Skeletal muscle tissue (tissue), 4 donors: ENCODE data around the gene TWNK. TPM values are rescaled to one million over a fixed set of nuclear protein-coding genes. Genes with fewer than 3 reads are reported as not detected.
"Not testable (repeated sequence)": the region's sequence is repeated elsewhere in the genome, so short reads cannot be mapped to it uniquely, and the experiment has no call there.

Source experiments
- H3K27ac ChIP-seq: one replicate; pipeline ENCODE4 v1.7.0; 2013; ENCODE audit warnings: mild to moderate bottlenecking, low read depth, low read length, inconsistent platforms
- H3K27me3 ChIP-seq, 3 donors: one replicate each; pipeline ENCODE4 v1.7.0; 2013; ENCODE audit warnings: low read length in 3 of 3; ENCODE audit not compliant: control insufficient read depth in 3 of 3, insufficient read depth in 3 of 3
- H3K36me3 ChIP-seq, 3 donors: one replicate each; pipeline ENCODE4 v1.7.0; 2013; ENCODE audit warnings: low read length in 3 of 3; ENCODE audit not compliant: control insufficient read depth in 3 of 3, insufficient read depth in 3 of 3
- H3K4me1 ChIP-seq, 3 donors: one replicate each; pipeline ENCODE4 v1.7.0; 2013; ENCODE audit warnings: low read length in 3 of 3, mild to moderate bottlenecking in 3 of 3; ENCODE audit not compliant: control insufficient read depth in 3 of 3, insufficient read depth in 3 of 3
- H3K4me3 ChIP-seq, 3 donors: one replicate each; pipeline ENCODE4 v1.7.0; 2013; ENCODE audit warnings: low read length in 3 of 3
- H3K9ac ChIP-seq, 3 donors: one replicate each; pipeline ENCODE4 v1.7.0; 2013; ENCODE audit warnings: low read length in 3 of 3, mild to moderate bottlenecking in 3 of 3, moderate library complexity in 2 of 3, low read depth in 1 of 3
- H3K9me3 ChIP-seq, 3 donors: one replicate each; pipeline ENCODE4 v1.7.0; 2013; ENCODE audit warnings: low read length in 3 of 3; ENCODE audit not compliant: control insufficient read depth in 3 of 3
- total RNA-seq: library from RNA; depleted of rRNA; stranded (reverse); fragments of >200 nt; gene quantifications from one replicate; pipeline ENCODE4 v1.2.3, GENCODE V29; 2014
- donor health status: Osteomylitis.

The TWNK gene
- total RNA-seq, 1 donor from 2014 or later = 4.2 TPM

DNA sequence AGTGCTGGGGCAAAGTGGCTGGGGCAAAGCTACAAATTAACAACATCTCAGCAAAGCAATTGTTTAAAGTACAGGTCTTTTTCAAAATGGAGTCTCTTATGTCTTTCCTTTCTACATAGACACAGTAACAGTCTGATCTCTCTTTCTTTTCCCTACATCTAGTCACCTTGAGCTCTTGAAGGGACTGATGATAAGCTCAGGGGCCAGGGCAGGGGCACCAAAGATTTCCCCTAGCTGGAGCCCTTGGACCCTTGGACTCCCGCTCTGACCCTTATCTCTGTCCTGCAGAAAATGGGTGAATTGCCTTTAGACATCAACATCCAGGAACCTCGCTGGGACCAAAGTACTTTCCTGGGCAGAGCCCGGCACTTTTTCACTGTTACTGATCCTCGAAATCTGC is 47.1 kb downstream of the TWNK start:
- not testable (repeated sequence) for H3K9me3 ChIP-seq, H3K27ac ChIP-seq, H3K9ac ChIP-seq, H3K27me3 ChIP-seq, H3K4me3 ChIP-seq
- Histone ChIP-seq H3K4me1 (peaks cover 23 to 32% (median 29%) of the 10 kb centered on the region in 3 donors), H3K36me3 (peaks cover 30 to 41% (median 32%) of the 10 kb centered on the region in 3 donors)

DNA sequence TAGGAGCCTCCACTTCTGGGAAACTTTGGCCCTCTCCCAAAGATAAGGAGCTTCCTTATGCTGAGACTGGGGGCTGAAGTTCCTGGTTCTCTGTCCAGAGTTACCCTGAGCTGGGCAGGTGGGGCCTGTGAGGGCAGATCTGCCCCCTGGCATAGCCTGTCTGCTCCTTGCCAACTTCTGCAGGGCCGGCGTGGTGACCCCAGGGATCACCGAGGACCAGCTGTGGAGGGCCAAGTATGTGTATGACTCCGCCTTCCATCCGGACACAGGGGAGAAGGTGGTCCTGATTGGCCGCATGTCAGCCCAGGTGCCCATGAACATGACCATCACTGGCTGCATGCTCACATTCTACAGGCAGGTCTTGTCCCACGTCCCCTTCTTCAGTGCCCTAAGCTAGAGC is 48.0 kb downstream of the TWNK start:
- no peaks in the 10 kb centered on the region for H3K9me3 ChIP-seq
- no peak overlapping the region for H3K4me3 ChIP-seq
- H3K9ac ChIP-seq = no peak overlapping the region
- no peaks in the 10 kb centered on the region for H3K27me3 ChIP-seq
- peaks cover 19 to 29% (median 26%) of the 10 kb centered on the region in 3 donors for H3K4me1 ChIP-seq
- peaks cover 32 to 49% (median 33%) of the 10 kb centered on the region in 3 donors for H3K36me3 ChIP-seq
- H3K27ac ChIP-seq = no peak overlapping the region

DNA sequence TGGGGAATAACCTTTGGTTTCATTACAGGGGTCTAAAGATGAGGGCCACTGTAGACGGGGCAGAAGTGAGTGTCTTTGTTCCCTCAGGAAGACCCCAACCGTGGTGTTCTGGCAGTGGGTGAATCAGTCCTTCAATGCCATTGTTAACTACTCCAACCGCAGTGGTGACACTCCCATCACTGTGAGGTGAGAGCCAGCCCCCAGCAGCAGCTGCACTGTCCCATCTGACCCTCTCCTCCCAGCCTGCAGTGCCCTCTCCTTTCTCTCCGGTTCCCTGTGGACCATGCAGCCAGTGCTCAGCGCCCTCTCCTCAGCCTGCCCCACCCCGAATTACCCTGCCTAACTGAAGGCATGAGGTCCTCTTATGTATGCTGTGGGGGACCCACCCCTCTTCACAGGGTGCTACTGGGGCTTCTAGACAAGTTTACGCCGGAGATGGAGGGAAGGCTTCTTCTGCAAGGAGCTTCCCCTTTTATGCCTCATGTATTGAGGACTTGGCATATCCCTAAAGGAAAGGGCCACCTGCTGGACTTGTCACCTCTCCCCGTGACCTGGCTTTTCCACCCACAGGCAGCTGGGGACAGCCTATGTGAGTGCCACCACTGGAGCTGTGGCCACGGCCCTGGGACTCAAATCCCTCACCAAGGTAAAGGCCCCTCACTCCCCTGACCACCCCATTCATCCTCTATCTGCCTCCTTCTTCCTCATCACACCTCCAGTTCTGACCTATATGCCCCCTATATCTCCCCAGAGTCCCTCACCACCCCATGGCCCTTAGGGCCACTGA is 48.8 kb downstream of the TWNK start:
- Histone ChIP-seq H3K9me3 (no peaks in the 10 kb centered on the region), H3K9ac (no peak overlapping the region)

DNA sequence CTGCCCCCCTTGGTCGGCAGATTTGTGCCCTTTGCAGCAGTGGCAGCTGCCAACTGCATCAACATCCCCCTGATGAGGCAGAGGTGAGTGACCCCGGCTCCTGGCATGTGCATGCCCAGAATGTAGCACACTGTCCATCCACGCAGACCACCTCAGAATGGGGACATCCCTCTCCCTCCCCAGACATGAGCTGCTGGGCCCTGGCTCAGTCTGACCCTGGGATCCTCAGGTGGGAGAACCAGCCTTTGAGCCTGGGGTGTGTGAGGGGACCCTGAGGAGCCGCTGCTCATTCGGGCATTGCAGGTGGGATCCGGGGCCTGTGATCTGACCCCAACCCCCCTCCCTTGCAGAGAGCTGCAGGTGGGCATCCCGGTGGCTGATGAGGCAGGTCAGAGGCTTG is 49.4 kb downstream of the TWNK start:
- H3K4me3 ChIP-seq = no peak overlapping the region
- no peaks in the 10 kb centered on the region for H3K9me3 ChIP-seq
- H3K4me1 ChIP-seq = peaks cover 11 to 20% (median 17%) of the 10 kb centered on the region in 3 donors
- H3K36me3 ChIP-seq = peaks cover 32 to 49% (median 33%) of the 10 kb centered on the region in 3 donors
- H3K9ac ChIP-seq = no peak overlapping the region
- no peaks in the 10 kb centered on the region for H3K27me3 ChIP-seq
- H3K27ac ChIP-seq = no peak overlapping the region

More for the DNA sequence above, 48.8 kb downstream of the TWNK start:
- H3K27me3 ChIP-seq = no peaks in the 10 kb centered on the region
- no peak overlapping the region for H3K4me3 ChIP-seq
- H3K27ac ChIP-seq = no peak overlapping the region
- peaks cover 32 to 49% (median 33%) of the 10 kb centered on the region in 3 donors for H3K36me3 ChIP-seq
- H3K4me1 ChIP-seq = peaks cover 16 to 23% (median 23%) of the 10 kb centered on the region in 3 donors

DNA sequence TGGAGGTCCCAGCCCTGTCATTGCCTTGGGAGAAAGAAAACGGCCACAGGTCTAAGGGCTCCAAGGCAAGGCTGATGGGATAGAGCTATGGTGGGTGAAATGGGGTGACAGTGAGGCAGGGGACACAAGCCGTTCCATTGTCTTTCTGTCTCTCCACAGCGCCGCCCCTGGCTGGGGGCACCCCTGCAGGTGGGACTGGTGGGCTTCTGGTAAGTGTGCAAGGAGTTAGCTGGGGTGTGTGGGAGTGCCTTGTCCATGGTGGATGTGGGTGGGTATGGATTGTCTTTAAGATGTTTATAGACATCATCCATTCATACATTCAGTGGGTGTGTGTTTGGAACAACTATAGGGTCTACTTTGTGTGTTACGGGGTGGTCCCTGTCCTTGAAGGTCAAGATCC is 51.1 kb downstream of the TWNK start:
- Histone ChIP-seq H3K4me1 (peaks cover 13 to 17% (median 15%) of the 10 kb centered on the region in 3 donors), H3K9ac (no peak overlapping the region), H3K9me3 (no peaks in the 10 kb centered on the region), H3K4me3 (no peak overlapping the region), H3K36me3 (peaks cover 32 to 49% (median 33%) of the 10 kb centered on the region in 3 donors), H3K27me3 (no peaks in the 10 kb centered on the region), H3K27ac (no peak overlapping the region)

DNA sequence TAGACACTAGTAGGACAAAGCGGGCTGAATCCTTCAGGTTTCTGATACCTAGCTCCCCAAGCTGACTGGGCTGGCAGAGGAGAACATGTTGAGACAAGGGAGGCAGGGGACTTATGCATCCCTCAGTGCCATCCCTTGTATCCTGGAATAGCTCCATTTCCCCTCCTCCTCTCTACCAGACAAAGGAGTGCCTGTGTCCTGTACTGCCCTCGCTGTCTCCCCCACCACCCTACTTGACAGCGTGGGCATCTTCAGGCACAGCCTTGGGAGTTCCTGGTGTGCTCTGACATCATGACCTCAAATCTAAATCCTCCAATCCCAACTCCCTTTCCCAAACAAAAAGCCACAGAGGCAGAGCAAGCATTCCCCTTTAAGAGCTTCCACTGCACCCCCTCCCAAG is 52.7 kb downstream of the TWNK start:
- Histone ChIP-seq H3K27ac (no peak overlapping the region), H3K36me3 (peaks cover 27 to 45% (median 28%) of the 10 kb centered on the region in 3 donors), H3K27me3 (no peaks in the 10 kb centered on the region), H3K9ac (no peak overlapping the region), H3K9me3 (no peaks in the 10 kb centered on the region), H3K4me1 (peaks cover 14 to 17% (median 16%) of the 10 kb centered on the region in 3 donors), H3K4me3 (no peak overlapping the region)

DNA sequence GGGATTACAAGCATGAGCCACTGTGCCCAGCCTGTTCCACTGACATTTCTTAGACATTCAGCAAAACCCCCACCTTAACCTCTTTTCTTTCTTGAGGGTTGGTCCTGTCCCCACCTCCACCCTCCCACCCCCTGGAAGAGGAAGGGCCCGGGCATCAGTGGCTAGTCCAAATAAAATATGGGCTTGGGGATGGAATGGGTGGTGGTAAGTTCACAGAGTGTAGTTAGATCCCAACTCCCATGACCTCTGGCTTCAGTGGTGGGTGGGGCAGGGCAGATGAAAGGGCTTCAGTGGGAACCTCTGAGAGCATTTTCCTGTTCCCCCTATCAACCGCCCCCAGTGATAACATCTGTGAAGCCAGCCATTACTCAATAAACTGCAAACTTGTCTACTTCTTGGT is 53.5 kb downstream of the TWNK start:
- H3K27me3 ChIP-seq = no peaks in the 10 kb centered on the region
- H3K9ac ChIP-seq = no peak overlapping the region
- peaks cover 14 to 17% (median 16%) of the 10 kb centered on the region in 3 donors for H3K4me1 ChIP-seq
- no peak overlapping the region for H3K4me3 ChIP-seq
- peaks cover 20 to 38% (median 20%) of the 10 kb centered on the region in 3 donors for H3K36me3 ChIP-seq
- H3K9me3 ChIP-seq = no peaks in the 10 kb centered on the region
- H3K27ac ChIP-seq = no peak overlapping the region

DNA sequence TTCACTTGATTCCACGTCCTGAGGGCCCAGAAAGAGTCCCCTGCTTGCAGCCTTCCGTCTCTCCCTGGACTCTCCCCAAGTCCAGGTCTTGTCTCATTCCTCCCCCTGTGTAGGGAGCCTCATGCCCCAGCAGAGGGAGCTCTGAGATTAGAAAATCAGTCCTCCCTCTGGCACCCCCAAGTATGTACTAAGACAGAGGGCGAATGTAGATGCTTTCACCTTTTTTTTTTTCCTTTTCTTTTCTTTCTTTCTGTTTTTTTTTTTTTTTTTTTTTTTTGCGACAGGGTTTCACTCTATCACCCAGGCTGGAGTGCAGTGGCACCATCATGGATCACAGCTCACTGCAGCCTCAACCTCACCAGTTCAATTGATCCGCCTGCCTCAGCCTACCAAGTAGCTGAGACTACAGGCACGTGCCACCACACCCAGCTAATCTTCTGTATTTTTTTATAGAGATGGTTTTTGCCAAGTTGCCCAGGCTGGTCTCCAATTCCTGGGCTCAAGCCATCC is 54.0 kb downstream of the TWNK start:
- Histone ChIP-seq H3K4me3 (no peak overlapping the region), H3K4me1 (peaks cover 14 to 17% (median 16%) of the 10 kb centered on the region in 3 donors), H3K27ac (no peak overlapping the region), H3K9me3 (no peaks in the 10 kb centered on the region), H3K9ac (no peak overlapping the region), H3K27me3 (peaks cover 0 to under 1% (median under 1%) of the 10 kb centered on the region in 3 donors), H3K36me3 (peaks cover 16 to 33% (median 16%) of the 10 kb centered on the region in 3 donors)

DNA sequence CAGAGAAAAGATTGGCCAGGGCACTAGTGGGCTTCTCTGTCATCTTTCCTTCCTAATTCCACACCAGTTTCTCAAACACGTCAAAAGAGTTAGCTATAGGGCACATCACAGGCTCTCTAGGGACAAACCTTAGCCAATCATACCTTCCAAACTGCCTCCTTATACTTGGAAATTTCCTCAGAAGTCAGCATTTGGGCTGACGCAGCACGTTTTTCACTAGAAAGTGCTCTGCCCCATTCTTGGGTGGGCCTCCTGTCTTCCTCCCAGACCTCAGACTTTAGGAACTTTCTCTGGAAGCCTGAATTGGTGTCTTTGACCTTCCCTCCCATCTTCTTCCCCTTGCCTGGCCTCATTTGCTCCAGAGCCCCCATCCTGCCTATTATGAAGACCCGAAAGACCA is 54.8 kb downstream of the TWNK start:
- H3K9me3 ChIP-seq = no peaks in the 10 kb centered on the region
- H3K27me3 ChIP-seq = peaks cover 5 to 9% (median 8%) of the 10 kb centered on the region in 3 donors
- H3K27ac ChIP-seq = peak overlapping the region; percentile 77
- peaks cover 9 to 25% (median 10%) of the 10 kb centered on the region in 3 donors for H3K36me3 ChIP-seq
- peaks cover 14 to 17% (median 16%) of the 10 kb centered on the region in 3 donors for H3K4me1 ChIP-seq
- H3K4me3 ChIP-seq = peak overlapping the region; percentile 82 to 88 (median 85)
- H3K9ac ChIP-seq = peak overlapping the region; percentile 76 to 83 (median 81)
